GM12873 (cell line): ENCODE measurements around the gene CHRDL1.

Experiments
- TF ChIP-seq, protein P1 (sequence below): IDR thresholded peaks from 2 replicates; pipeline ENCODE4 v1.5.1; 2012; ENCODE audit warnings: low read depth, mild to moderate bottlenecking, moderate library complexity, low read length, control low read depth; ENCODE audit not compliant: insufficient read depth; ENCODE audit errors: missing control alignments

The CHRDL1 gene

DNA sequence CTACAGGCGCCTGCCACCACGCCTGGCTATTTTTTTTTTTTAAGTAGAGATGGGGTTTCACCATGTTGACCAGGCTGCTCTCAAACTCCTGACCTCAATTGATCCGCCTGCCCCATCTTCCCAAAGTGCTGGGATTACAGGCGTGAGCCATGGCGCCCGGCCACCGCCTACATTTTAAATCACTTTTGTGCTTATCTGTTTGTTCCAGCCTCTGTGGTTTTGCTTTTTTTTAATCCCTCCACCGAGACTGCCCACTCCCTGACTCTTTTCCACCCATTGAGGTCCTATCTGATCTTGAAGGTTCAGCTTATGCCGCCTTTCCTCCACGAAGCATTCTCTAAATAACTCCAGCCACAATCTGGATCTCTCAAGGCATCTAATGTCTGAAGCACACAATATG is 73.5 kb downstream of the CHRDL1 start:
- TF ChIP-seq, protein P1, sequence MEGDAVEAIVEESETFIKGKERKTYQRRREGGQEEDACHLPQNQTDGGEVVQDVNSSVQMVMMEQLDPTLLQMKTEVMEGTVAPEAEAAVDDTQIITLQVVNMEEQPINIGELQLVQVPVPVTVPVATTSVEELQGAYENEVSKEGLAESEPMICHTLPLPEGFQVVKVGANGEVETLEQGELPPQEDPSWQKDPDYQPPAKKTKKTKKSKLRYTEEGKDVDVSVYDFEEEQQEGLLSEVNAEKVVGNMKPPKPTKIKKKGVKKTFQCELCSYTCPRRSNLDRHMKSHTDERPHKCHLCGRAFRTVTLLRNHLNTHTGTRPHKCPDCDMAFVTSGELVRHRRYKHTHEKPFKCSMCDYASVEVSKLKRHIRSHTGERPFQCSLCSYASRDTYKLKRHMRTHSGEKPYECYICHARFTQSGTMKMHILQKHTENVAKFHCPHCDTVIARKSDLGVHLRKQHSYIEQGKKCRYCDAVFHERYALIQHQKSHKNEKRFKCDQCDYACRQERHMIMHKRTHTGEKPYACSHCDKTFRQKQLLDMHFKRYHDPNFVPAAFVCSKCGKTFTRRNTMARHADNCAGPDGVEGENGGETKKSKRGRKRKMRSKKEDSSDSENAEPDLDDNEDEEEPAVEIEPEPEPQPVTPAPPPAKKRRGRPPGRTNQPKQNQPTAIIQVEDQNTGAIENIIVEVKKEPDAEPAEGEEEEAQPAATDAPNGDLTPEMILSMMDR: no peak

DNA sequence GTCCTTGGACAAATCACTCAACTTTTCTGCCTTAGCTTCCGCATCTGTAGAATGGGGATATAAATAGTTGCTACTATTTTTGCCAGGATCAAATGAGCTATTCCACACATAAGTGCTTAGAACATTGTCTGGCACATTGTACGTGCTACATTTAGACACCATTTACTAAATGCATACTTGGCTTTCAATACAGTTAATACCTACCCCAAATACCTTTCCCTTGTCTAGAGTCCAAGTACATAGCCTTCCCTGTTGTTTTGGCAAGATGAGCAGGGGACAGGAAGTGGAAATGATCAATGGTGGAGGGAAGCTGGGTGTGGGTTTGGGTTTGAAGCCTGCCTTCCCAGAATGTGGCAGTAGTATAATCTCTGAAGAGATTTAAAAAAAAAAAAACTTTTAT is 82.0 kb downstream of the CHRDL1 start:
- TF ChIP-seq, protein P1: no peak

DNA sequence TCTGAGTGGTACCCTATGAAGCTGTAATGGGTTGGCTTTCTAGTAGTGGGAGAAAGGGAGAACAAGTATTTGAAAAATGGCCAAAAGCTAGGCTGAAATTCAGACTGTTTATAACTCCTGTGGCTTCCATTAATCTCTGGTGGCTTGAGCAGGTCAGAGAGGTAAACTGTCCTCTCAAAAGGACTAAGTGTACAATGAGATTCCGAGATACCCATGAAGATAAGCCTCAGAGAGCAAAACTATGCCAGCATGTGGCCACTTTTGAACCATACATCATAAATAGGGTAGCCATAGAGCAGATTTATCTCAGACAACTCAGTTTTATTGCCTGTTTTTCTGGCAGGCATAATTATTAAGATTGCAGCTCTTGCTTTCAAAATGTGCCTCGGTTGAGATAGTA is 89.2 kb downstream of the CHRDL1 start:
- TF ChIP-seq, protein P1: no peak

DNA sequence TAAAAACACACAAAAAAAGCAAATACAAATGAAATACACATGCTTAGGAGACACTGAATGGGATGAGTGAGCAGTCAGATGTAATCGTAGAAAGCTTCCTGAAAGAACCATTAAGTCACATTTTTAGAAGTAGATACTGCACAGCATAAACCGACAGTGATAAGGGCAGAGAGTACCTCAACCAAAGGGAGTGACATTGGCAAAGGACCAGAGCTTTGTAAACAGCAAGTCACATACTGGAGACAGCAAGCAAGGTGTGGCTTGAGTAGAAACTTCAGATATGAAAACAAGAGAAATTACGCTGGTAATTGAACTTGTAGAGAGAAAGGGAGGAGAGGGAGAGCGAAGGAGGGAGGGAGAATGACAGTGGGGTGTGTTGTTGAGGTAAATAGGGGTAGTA is 92.0 kb downstream of the CHRDL1 start:
- TF ChIP-seq, protein P1: no peak

DNA sequence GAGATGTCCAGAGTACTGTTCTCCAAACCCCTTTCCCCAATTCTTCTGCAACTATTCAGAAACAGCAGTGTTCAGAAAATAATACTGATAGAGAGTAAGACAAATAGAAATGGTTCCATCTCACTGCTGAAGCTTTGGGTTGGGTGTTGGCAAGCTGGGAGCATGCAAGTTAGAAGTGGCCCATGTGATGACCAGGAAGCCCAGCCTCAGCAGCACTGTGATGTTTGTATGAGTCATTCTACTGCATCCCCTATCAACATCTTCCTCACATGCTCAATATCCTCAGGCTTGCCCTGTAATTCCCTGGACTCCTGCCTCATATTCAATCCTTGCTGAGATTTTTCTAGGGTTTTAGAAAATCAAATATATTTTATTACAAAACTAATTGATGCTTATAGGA is 96.5 kb downstream of the CHRDL1 start:
- TF ChIP-seq, protein P1: no peak

DNA sequence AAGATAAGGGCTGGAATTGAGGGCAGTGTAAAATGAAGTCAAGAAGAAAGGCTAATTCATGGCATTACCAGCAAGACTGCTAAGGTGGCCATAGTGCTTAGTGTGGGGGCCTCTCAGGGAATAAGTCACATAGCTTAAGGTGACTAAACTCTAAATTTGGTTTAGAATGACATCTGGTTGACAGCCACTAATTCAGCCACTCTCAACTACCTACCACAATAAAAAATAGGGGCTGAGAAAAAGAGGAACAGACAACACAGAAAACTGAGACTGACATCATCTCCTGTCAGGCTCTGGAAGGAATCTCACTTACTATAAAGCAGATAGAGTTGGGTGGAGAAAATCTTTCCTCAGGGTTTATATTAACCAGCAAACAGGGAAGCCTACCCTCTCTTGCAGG is 96.9 kb downstream of the CHRDL1 start:
- TF ChIP-seq, protein P1: no peak

DNA sequence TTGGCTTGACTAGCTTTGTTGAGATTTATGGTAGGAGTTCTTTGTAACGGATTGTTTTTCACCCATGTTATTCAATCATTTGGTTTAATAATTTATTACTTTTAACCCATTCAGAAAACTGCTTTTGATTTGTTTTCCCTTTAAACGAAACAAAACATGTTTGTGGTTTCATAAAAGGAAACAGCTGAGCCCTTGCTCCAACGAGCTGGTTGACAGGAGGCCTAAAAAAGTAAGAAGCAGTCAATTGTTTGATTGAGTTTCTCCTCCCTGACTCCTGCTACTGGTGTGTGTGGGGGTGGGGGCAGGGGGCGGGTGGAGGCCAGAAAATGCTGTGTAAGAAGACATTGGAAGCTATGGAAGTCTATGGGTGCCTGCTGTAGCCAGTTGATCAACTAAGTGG is 102.8 kb downstream of the CHRDL1 start:
- TF ChIP-seq, protein P1: no peak
